IPS-18a (cell line): ENCODE data around the gene NRCAM.

Experiments
- H3K27ac ChIP-seq: one replicate; pipeline ENCODE4 v1.5.1; 2013; ENCODE audit warnings: low read length
- H3K27me3 ChIP-seq: one replicate; pipeline ENCODE4 v1.6.1; 2013; ENCODE audit warnings: mild to moderate bottlenecking, low read length; ENCODE audit not compliant: control insufficient read depth, insufficient read depth
- H3K36me3 ChIP-seq: one replicate; pipeline ENCODE4 v1.6.1; 2013; ENCODE audit warnings: low read depth, low read length; ENCODE audit not compliant: control insufficient read depth
- H3K4me1 ChIP-seq: one replicate; pipeline ENCODE4 v1.6.1; 2013; ENCODE audit warnings: low read depth, low read length; ENCODE audit not compliant: control insufficient read depth
- H3K4me3 ChIP-seq: one replicate; pipeline ENCODE4 v1.5.1; 2013; ENCODE audit warnings: low read length
- H3K9ac ChIP-seq: one replicate; pipeline ENCODE4 v1.6.1; 2013; ENCODE audit warnings: mild to moderate bottlenecking, low read length, moderate library complexity
- H3K9me3 ChIP-seq: one replicate; pipeline ENCODE4 v1.6.1; 2013; ENCODE audit warnings: low read depth, low read length; ENCODE audit not compliant: control insufficient read depth

Gene NRCAM

GRCh38 chr7:108327353-108327752 lies 128.9 kb downstream of the NRCAM start:
- no peak overlapping the region for H3K4me3 ChIP-seq
- H3K36me3 ChIP-seq, result no peaks in the 10 kb centered on the region
- no peak overlapping the region for H3K9ac ChIP-seq
- H3K9me3 ChIP-seq, result no peaks in the 10 kb centered on the region
- no peak overlapping the region for H3K27ac ChIP-seq
- no peaks in the 10 kb centered on the region for H3K27me3 ChIP-seq
- peaks cover 47% of the 10 kb centered on the region for H3K4me1 ChIP-seq

GRCh38 chr7:108326938-108327337 lies 129.3 kb downstream of the NRCAM start:
- H3K9me3 ChIP-seq, result no peaks in the 10 kb centered on the region
- H3K9ac ChIP-seq, result no peak overlapping the region
- peaks cover 47% of the 10 kb centered on the region for H3K4me1 ChIP-seq
- H3K27ac ChIP-seq, result no peak overlapping the region
- no peak overlapping the region for H3K4me3 ChIP-seq
- no peaks in the 10 kb centered on the region for H3K36me3 ChIP-seq
- no peaks in the 10 kb centered on the region for H3K27me3 ChIP-seq

GRCh38 chr7:108324053-108325038 lies 131.9 kb downstream of the NRCAM start:
- Histone ChIP-seq H3K4me3 (no peak overlapping the region), H3K27me3 (no peaks in the 10 kb centered on the region), H3K9ac (no peak overlapping the region), H3K36me3 (no peaks in the 10 kb centered on the region), H3K9me3 (no peaks in the 10 kb centered on the region), H3K27ac (no peak overlapping the region), H3K4me1 (peaks cover 33% of the 10 kb centered on the region)

- H3K9me3 ChIP-seq, result no peaks in the 10 kb centered on the region
- H3K36me3 ChIP-seq, result no peaks in the 10 kb centered on the region
- H3K9ac ChIP-seq, result no peak overlapping the region
- H3K4me3 ChIP-seq, result no peak overlapping the region
- peaks cover 22% of the 10 kb centered on the region for H3K4me1 ChIP-seq
- no peaks in the 10 kb centered on the region for H3K27me3 ChIP-seq
- no peak overlapping the region for H3K27ac ChIP-seq
Observed at GRCh38 chr7:108322925-108323832, 133.1 kb downstream of the NRCAM start.

GRCh38 chr7:108322046-108322445 lies 134.2 kb downstream of the NRCAM start:
- no peak overlapping the region for H3K27ac ChIP-seq
- H3K9me3 ChIP-seq, result no peaks in the 10 kb centered on the region
- no peaks in the 10 kb centered on the region for H3K27me3 ChIP-seq

GRCh38 chr7:108321359-108321758 lies 134.9 kb downstream of the NRCAM start:
- H3K9ac ChIP-seq, result no peak overlapping the region
- H3K4me3 ChIP-seq, result no peak overlapping the region
- no peaks in the 10 kb centered on the region for H3K9me3 ChIP-seq
- no peak overlapping the region for H3K27ac ChIP-seq
- H3K27me3 ChIP-seq, result no peaks in the 10 kb centered on the region
- peaks cover 14% of the 10 kb centered on the region for H3K4me1 ChIP-seq
- no peaks in the 10 kb centered on the region for H3K36me3 ChIP-seq

More at GRCh38 chr7:108322046-108322445, 134.2 kb downstream of the NRCAM start:
- H3K4me1 ChIP-seq, result peaks cover 14% of the 10 kb centered on the region
- no peak overlapping the region for H3K9ac ChIP-seq
- H3K36me3 ChIP-seq, result no peaks in the 10 kb centered on the region
- no peak overlapping the region for H3K4me3 ChIP-seq

- no peak overlapping the region for H3K4me3 ChIP-seq
- H3K27me3 ChIP-seq, result no peaks in the 10 kb centered on the region
- no peaks in the 10 kb centered on the region for H3K36me3 ChIP-seq
- no peaks in the 10 kb centered on the region for H3K9me3 ChIP-seq
- H3K27ac ChIP-seq, result no peak overlapping the region
- no peak overlapping the region for H3K9ac ChIP-seq
- peaks cover 2% of the 10 kb centered on the region for H3K4me1 ChIP-seq
Observed at GRCh38 chr7:108316708-108317107, 139.5 kb downstream of the NRCAM start.

GRCh38 chr7:108314551-108314950 lies 141.7 kb downstream of the NRCAM start:
- Histone ChIP-seq H3K4me3 (no peak overlapping the region), H3K9me3 (no peaks in the 10 kb centered on the region), H3K4me1 (peaks cover 12% of the 10 kb centered on the region), H3K27me3 (no peaks in the 10 kb centered on the region), H3K27ac (no peak overlapping the region), H3K9ac (no peak overlapping the region), H3K36me3 (no peaks in the 10 kb centered on the region)

- no peaks in the 10 kb centered on the region for H3K9me3 ChIP-seq
- no peaks in the 10 kb centered on the region for H3K27me3 ChIP-seq
- H3K4me3 ChIP-seq, result no peak overlapping the region
- H3K27ac ChIP-seq, result no peak overlapping the region
- H3K4me1 ChIP-seq, result peaks cover 12% of the 10 kb centered on the region
- H3K36me3 ChIP-seq, result no peaks in the 10 kb centered on the region
- H3K9ac ChIP-seq, result no peak overlapping the region
Observed at GRCh38 chr7:108314049-108314448, 142.2 kb downstream of the NRCAM start.

GRCh38 chr7:108313086-108313485 lies 143.2 kb downstream of the NRCAM start:
- no peaks in the 10 kb centered on the region for H3K36me3 ChIP-seq
- no peak overlapping the region for H3K4me3 ChIP-seq
- H3K27ac ChIP-seq, result no peak overlapping the region
- peaks cover 12% of the 10 kb centered on the region for H3K4me1 ChIP-seq
- no peaks in the 10 kb centered on the region for H3K9me3 ChIP-seq
- H3K27me3 ChIP-seq, result no peaks in the 10 kb centered on the region
- no peak overlapping the region for H3K9ac ChIP-seq

GRCh38 chr7:108311446-108312168 lies 144.6 kb downstream of the NRCAM start:
- Histone ChIP-seq H3K9me3 (no peaks in the 10 kb centered on the region), H3K27ac (no peak overlapping the region), H3K4me1 (peaks cover 12% of the 10 kb centered on the region), H3K27me3 (no peaks in the 10 kb centered on the region), H3K4me3 (no peak overlapping the region), H3K36me3 (no peaks in the 10 kb centered on the region), H3K9ac (no peak overlapping the region)
